ENCODE measurements around the gene NOL6.

Gene NOL6

GRCh38 chr9:33446240-33446945 is 27.3 kb downstream of the NOL6 start:
- TF ChIP-seq CTCF (conservative IDR thresholded peaks at IDR 0.05), result no peak
- TF ChIP-seq ZFX (IDR thresholded peaks at IDR 0.05), result peak; percentile 69; the same call in 1 of the 2 replicates
- H3K27ac ChIP-seq, result peak overlapping the region; percentile 84

GRCh38 chr9:33445389-33446239 is 28.1 kb downstream of the NOL6 start:
- TF ChIP-seq CTCF (conservative IDR thresholded peaks at IDR 0.05), result no peak
- no peak for TF ChIP-seq ZFX (IDR thresholded peaks at IDR 0.05)
- H3K27ac ChIP-seq, result peak overlapping the region; percentile 84

- no peak for TF ChIP-seq CTCF (conservative IDR thresholded peaks at IDR 0.05)
- TF ChIP-seq ZFX (IDR thresholded peaks at IDR 0.05), result no peak
- H3K27ac ChIP-seq, result peak overlapping the region; percentile 84
These were observed 30.1 kb downstream of the NOL6 start for GRCh38 chr9:33443464-33444154.

- no peak for TF ChIP-seq ZFX (IDR thresholded peaks at IDR 0.05)
- no peak for TF ChIP-seq CTCF (conservative IDR thresholded peaks at IDR 0.05)
- H3K27ac ChIP-seq, result no peak overlapping the region; the same call in 1 of the 2 replicates
These were observed 30.7 kb downstream of the NOL6 start for GRCh38 chr9:33443047-33443446.

- TF ChIP-seq CTCF (conservative IDR thresholded peaks at IDR 0.05), result no peak
- H3K27ac ChIP-seq, result no peak overlapping the region
These were observed 31.6 kb downstream of the NOL6 start for GRCh38 chr9:33442125-33442524.

GRCh38 chr9:33440609-33441008 is 33.1 kb downstream of the NOL6 start:
- H3K27ac ChIP-seq, result no peak overlapping the region
- TF ChIP-seq ZFX (IDR thresholded peaks at IDR 0.05) (no peak), CTCF (conservative IDR thresholded peaks at IDR 0.05) (no peak)

- TF ChIP-seq CTCF (conservative IDR thresholded peaks at IDR 0.05), result no peak
- no peak for TF ChIP-seq ZFX (IDR thresholded peaks at IDR 0.05)
- no peak overlapping the region for H3K27ac ChIP-seq
These were observed 33.5 kb downstream of the NOL6 start for GRCh38 chr9:33440204-33440603.
